ENCODE results near the gene DNER.

GRCh38 chr2:229408962-229409361 is 305.4 kb downstream of the DNER start:
- TF ChIP-seq POLR2A (IDR thresholded peaks at IDR 0.05) (no peak), EP300 (IDR thresholded peaks at IDR 0.05) (no peak)
